ENCODE results near the gene DSE. TPM values are rescaled to one million over a fixed set of nuclear protein-coding genes. Genes with fewer than 3 reads are reported as not detected.

The DSE gene
- total RNA-seq, 1 donor, result 93.3 TPM

DNA sequence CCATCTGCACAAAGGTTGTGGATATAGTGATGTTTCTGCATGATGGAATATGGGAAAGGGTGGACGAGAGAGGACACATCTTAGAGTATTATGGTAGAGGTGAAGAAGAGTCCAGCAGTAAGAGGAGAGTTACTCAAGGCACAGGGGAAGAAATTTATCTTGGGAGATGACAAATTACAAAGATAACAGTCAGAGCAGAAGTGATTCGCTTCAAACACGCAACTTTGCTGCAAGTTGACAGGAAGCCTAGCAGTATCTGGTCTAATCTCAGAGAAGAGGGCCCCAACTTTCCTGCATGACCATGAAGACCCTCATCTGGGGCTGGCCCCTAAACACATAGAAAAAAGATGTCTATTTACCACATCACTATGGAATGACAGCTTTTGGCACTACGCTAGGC, 89.2 kb downstream of the DSE start:
- TF ChIP-seq, protein P1, sequence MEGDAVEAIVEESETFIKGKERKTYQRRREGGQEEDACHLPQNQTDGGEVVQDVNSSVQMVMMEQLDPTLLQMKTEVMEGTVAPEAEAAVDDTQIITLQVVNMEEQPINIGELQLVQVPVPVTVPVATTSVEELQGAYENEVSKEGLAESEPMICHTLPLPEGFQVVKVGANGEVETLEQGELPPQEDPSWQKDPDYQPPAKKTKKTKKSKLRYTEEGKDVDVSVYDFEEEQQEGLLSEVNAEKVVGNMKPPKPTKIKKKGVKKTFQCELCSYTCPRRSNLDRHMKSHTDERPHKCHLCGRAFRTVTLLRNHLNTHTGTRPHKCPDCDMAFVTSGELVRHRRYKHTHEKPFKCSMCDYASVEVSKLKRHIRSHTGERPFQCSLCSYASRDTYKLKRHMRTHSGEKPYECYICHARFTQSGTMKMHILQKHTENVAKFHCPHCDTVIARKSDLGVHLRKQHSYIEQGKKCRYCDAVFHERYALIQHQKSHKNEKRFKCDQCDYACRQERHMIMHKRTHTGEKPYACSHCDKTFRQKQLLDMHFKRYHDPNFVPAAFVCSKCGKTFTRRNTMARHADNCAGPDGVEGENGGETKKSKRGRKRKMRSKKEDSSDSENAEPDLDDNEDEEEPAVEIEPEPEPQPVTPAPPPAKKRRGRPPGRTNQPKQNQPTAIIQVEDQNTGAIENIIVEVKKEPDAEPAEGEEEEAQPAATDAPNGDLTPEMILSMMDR (IDR thresholded peaks at IDR 0.05; ENCODE audit: insufficient read depth, low read depth, low read length), result no peak
- DNase-seq (ENCODE audit: low read depth), result no peak
- H3K4me3 ChIP-seq (ENCODE audit: low read depth, low read length), result no peak overlapping the region

DNA sequence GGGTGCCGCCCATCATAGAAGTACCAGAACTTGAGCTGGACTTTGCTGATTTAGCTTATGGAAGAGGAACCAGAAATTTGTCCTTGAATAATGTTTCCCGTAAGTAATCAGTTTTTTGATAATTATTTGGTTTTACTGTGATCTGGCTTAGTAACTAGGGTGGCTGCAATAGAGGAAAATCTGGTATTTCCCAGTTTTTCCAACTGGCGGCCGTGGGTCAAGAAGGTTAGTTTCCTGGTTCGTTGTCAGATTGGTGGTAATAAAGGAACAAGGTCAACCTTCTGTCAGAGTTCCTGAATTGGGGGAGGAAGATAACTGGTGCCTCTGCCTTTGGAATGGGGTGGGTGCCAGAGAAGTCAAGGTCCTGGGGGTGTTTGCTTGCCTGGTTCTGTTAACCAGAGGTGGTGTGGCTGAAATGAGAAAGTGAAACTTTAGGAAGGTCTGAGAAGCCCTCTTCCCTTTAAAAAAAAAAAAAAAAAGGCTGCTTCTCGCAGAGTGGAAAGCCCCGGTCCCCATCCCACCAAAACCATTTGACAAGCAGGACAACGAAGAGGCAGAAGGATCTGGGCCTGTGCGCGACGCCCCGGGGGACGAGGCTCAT, 90.7 kb downstream of the DSE start, which contains the start of gene CALHM6:
Gene CALHM6 (plus strand): TSS at position 45 of the 601 bp plus-strand sequence. CDS start 555 bp downstream, at position 600.
- TF ChIP-seq, protein P1 (IDR thresholded peaks at IDR 0.05; ENCODE audit: insufficient read depth, low read depth, low read length), result no peak
- H3K4me3 ChIP-seq (ENCODE audit: low read depth, low read length), result peak within 1 kb of the TSS; percentile 48
- no peak for DNase-seq (ENCODE audit: low read depth)

DNA sequence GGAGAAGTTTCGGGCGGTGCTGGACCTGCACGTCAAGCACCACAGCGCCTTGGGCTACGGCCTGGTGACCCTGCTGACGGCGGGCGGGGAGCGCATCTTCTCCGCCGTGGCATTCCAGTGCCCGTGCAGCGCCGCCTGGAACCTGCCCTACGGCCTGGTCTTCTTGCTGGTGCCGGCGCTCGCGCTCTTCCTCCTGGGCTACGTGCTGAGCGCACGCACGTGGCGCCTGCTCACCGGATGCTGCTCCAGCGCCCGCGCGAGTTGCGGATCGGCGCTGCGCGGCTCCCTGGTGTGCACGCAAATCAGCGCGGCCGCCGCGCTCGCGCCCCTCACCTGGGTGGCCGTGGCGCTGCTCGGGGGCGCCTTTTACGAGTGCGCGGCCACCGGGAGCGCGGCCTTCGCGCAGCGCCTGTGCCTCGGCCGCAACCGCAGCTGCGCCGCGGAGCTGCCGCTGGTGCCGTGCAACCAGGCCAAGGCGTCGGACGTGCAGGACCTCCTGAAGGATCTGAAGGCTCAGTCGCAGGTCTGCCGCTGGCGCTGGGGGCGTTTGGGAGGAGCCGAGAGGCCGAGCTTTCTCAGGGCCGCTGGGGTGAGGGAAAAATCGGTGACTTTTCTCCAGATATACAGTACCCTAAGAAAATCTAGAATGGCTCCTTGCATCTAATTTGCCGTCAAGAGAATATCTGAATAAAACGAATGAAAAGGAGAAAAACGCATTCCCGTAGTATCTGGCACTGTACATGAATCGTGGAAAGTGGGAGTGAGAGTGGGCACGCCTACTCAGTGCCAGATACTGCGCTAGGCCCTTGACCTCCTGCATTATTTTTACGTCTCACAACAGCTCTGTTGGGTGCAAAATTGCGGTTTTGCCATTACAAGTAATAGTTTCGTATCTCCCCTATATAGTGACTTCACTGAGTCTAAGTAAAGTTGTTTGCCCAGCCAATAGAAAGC, 91.5 kb downstream of the DSE start:
- H3K4me3 ChIP-seq (ENCODE audit: low read depth, low read length), result peak overlapping the region; percentile 48
- DNase-seq (ENCODE audit: low read depth), result peak; percentile 55
- TF ChIP-seq, protein P1 (IDR thresholded peaks at IDR 0.05; ENCODE audit: insufficient read depth, low read depth, low read length), result no peak

DNA sequence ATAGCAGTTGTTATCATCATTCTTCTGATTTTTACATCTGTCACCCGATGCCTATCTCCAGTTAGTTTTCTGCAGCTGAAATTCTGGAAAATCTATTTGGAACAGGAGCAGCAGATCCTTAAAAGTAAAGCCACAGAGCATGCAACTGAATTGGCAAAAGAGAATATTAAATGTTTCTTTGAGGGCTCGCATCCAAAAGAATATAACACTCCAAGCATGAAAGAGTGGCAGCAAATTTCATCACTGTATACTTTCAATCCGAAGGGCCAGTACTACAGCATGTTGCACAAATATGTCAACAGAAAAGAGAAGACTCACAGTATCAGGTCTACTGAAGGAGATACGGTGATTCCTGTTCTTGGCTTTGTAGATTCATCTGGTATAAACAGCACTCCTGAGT, 92.6 kb downstream of the DSE start:
- H3K4me3 ChIP-seq (ENCODE audit: low read depth, low read length), result no peak overlapping the region
- TF ChIP-seq, protein P1 (IDR thresholded peaks at IDR 0.05; ENCODE audit: insufficient read depth, low read depth, low read length), result no peak
- no peak for DNase-seq (ENCODE audit: low read depth)

DNA sequence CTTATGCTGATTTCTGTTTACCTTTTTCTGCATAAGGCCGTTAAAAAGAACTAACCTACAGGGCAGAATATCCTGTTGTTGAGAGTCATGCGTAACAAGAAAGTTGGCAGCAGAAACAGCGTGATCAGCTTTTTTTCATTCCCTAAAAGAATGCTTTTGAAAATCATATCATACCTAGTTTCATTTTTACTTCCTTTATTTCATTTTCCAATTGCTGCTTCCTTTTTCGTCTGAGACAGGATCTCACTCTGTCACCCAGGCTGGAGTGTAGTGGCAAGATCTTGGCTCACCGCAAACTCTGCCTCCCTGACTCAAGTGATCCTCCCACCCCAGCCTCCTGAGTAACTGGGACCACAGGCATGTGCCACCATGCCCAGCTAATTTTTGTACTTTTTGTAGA, 94.5 kb downstream of the DSE start:
- H3K4me3 ChIP-seq (ENCODE audit: low read depth, low read length), result no peak overlapping the region
- TF ChIP-seq, protein P1 (IDR thresholded peaks at IDR 0.05; ENCODE audit: insufficient read depth, low read depth, low read length), result no peak
- no peak for DNase-seq (ENCODE audit: low read depth)

DNA sequence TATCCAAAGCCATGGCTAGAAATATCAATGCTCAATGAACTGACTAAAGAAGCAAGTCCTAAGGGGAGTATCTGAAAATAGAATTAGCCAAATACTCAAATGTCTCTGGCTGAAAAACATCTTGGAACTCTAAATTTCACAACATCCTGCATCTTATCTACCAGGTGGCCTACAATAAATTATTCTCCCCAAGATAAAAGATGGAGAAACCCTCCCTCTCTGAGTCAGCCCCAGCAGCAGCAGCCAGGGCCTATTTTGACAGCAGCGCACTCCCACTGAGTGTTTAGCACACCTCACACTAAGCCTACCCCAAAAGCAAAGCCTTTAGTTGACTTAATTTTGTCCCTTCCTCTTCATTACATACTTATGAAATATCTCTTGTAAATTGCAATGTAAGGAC, 96.3 kb downstream of the DSE start:
- TF ChIP-seq, protein P1 (IDR thresholded peaks at IDR 0.05; ENCODE audit: insufficient read depth, low read depth, low read length), result no peak
- no peak overlapping the region for H3K4me3 ChIP-seq (ENCODE audit: low read depth, low read length)
- no peak for DNase-seq (ENCODE audit: low read depth)

Measured in fibroblast of villous mesenchyme (primary cell).